Adrenal gland (tissue), 5 donors: ENCODE measurements around the gene SPRR1B.

Experiments
- POLR2A ChIP-seq, 2 donors: fragments of 450-650 bp; IDR thresholded peaks; one replicate each; pipeline ENCODE4 v1.6.1; 2017; ENCODE audit warnings: antibody characterized with exemption in 2 of 2, mild to moderate bottlenecking in 2 of 2, moderate library complexity in 1 of 2
- TF ChIP-seq, protein P1 (sequence below), 6 experiments: fragments of 450-650 bp in 4 of 6; fragments of 200-600 bp in 2 of 6; sonication (generic) in 1 of 6; IDR thresholded peaks; 1 replicate in 5 of 6; 2 replicates in 1 of 6; pipeline versions ENCODE4 v1.5.1 to v1.8.0; 2016 to 2021; ENCODE audit warnings: antibody characterized with exemption in 6 of 6, mild to moderate bottlenecking in 2 of 6, moderate library complexity in 1 of 6
- donor health status: DM: no; HTN: no; CAD: no.

DNA sequence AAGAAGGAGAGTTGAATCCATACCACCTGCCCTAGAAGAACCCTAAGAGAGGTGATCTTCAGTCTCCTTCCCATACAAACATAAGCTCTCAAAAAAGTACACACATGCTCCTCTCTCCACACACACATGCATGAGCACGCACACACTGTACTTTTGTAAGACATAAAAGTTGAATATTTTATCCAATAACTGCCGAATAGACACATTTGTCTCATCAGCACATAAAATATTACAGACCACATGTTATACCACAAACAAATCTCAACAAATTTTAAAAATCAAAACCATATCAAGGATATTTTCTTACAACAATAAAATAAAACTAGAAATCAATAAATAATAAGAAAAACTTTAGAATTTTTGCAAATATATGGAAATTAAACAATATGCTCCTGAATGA, 44.4 kb upstream of the SPRR1B start:
- no peak for TF ChIP-seq POLR2A (IDR thresholded peaks at IDR 0.05)
- TF ChIP-seq, protein P1, sequence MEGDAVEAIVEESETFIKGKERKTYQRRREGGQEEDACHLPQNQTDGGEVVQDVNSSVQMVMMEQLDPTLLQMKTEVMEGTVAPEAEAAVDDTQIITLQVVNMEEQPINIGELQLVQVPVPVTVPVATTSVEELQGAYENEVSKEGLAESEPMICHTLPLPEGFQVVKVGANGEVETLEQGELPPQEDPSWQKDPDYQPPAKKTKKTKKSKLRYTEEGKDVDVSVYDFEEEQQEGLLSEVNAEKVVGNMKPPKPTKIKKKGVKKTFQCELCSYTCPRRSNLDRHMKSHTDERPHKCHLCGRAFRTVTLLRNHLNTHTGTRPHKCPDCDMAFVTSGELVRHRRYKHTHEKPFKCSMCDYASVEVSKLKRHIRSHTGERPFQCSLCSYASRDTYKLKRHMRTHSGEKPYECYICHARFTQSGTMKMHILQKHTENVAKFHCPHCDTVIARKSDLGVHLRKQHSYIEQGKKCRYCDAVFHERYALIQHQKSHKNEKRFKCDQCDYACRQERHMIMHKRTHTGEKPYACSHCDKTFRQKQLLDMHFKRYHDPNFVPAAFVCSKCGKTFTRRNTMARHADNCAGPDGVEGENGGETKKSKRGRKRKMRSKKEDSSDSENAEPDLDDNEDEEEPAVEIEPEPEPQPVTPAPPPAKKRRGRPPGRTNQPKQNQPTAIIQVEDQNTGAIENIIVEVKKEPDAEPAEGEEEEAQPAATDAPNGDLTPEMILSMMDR (IDR thresholded peaks at IDR 0.05) = no peak
